DMS 273 (cell line): ENCODE results near the gene CCNI2.

ENCODE experiments used
- DNase-seq: peaks from one replicate; lab custom pipeline; 2025; ENCODE audit not compliant: unreplicated experiment; lab: John Stamatoyannopoulos, UW

Gene CCNI2

GRCh38 chr5:132749506-132749905, 2.3 kb downstream of the CCNI2 start:
- DNase-seq: peak; percentile 48

GRCh38 chr5:132750471-132751230, 3.4 kb downstream of the CCNI2 start:
- no peak for DNase-seq

- DNase-seq: peak; percentile 27
Observed at GRCh38 chr5:132751444-132751843, 4.2 kb downstream of the CCNI2 start.

GRCh38 chr5:132751971-132752580, 4.8 kb downstream of the CCNI2 start:
- DNase-seq: no peak

DNA sequence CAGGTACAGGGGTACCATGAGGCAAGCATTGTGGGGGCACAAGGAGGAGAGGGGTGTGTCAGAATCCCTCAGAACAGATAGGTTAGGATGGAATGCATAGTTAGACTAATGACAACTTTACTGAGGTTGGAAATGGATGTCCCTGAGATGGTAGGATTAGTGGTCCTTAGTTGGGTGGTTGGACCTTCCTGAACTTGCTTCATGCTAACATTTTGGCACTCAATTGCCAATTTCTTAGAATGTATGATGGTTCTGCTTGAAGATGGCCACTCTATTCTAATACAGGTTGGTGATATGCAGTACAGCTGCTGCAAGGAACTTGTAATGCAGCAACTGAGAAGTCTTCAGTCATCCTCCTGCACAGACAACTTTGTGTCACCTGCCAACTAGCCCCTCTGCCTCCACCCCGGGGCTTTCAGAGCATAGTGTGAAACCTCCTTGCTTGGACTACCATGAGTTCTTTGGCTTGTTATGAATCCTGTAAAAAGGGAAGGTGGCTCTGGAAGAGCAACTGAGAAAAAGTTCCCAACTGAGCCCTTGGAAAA, 5.4 kb downstream of the CCNI2 start:
- DNase-seq: no peak

- DNase-seq: peak; percentile 72
Observed at GRCh38 chr5:132753135-132753987, 6.1 kb downstream of the CCNI2 start.

- no peak for DNase-seq
Observed at GRCh38 chr5:132754111-132754510, 6.9 kb downstream of the CCNI2 start.

DNA sequence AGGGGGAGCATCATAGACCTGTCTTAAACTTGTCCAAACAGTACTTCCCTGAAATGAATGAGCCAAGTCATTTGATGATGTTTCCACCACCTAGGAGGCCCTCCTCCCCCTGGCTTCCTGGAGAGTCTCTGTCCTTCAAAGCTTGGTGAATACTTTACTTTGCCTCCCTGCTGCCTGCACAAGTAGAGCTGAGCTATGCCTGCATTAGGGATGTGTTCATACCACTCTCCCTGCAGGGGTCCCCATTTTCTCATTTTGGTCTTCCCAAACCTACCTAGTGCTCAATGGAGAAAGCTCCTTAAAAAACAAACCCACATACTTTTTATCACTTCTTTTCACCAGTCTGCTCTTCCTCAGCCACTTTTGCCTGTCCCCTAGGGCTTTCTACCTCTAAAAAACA, 7.7 kb downstream of the CCNI2 start:
- DNase-seq: peak; percentile 64

DNA sequence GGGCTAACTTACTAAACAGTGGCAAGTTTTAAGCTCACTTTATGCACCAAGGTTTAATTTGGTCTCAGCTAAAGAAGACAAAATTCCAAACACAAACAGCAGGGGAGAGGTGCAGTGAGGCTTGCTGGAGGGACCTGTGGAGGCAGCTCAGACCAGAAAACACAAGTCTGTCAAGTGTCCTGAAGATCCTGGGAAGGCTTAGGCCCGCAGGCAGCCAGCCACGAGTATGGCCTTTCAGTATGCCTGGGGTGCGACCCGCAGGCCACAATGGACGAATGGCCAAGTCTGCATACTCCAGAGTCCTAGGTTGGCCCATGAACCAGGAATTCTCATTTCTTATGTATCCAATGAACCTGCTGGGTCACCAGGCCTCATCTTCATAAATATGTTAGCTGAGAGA, 9.3 kb downstream of the CCNI2 start:
- DNase-seq: no peak

GRCh38 chr5:132758451-132758850, 11.2 kb downstream of the CCNI2 start:
- no peak for DNase-seq

GRCh38 chr5:132759114-132760048, 12.2 kb downstream of the CCNI2 start:
- no peak for DNase-seq

DNA sequence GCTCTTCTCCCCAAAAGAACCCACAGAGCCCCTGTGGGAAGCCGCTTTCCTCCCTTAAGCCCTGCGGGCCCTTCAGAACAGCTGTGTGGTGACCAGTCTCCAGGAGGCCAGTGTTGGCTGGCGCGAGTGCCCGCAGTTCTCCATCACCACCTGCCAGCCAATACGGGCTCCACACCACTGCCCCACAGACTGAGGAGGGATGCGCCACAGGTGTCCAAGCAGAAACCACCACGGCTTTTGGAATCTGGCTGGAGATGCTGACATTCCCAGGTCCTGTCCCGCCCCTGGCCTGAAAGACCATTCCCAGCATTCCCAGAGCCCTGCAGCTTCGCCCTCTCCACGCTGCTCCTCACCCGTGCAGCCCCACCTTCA, 12.8 kb downstream of the CCNI2 start:
- DNase-seq: no peak

GRCh38 chr5:132760601-132761317, 13.5 kb downstream of the CCNI2 start:
- DNase-seq: no peak

DNA sequence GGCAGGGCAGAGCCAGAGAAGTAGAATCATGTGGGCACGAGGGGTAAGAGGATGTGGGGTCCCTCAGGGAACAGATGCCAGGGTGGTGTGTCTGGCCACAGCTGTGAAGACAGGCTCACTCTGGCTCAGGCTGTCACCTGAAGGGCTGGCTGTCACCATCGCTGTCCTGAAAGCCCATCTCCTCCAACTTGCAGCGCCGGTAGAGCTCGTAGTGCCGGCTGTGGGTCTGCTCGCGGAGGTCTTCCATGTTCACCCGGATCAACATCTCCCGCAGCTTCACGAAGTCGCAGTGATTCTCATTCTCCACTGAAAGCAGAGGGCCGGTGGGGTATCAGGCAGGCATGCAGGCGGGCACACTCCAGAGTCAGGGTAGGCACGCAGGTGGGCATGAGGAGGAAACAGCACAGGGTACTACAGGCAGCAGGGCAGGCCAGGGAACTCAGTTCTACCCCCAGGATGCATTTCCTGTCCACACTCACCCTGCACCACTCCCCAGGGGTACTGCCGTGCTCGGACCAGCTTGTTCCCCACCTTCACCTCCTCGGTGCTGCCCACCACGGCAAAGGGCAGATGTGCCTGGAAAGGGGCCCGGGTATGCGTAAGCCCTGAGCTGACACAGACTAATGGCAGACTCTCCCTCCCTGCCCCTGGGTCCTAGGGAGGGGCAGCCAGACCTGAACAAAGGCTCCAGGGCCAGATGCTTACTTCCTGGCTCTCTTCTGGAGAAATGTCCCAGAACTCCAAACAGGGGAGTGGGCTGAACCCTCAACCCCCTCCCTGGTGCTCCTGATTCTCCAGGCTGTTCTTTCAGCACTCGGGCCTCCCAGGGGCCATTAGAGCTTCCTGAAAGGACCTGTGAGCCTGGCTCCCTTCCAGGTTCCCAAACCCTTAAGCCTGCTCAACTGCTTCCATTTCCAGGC, 14.4 kb downstream of the CCNI2 start:
- DNase-seq: no peak

- no peak for DNase-seq
Observed at GRCh38 chr5:132762246-132763000, 15.2 kb downstream of the CCNI2 start.

- no peak for DNase-seq
Observed at GRCh38 chr5:132763181-132764036, 16.2 kb downstream of the CCNI2 start.

- no peak for DNase-seq
Observed at GRCh38 chr5:132764051-132764450, 16.8 kb downstream of the CCNI2 start.
